Measurements from ENCODE around the gene IFT81. TPM values are rescaled to one million over a fixed set of nuclear protein-coding genes. Genes with fewer than 3 reads are reported as not detected.

IFT81 gene
- total and polyA plus RNA-seq, 2 donors (not counting 1 experiment from before 2014, with no cell fraction given), result 0.43 to 6.8 TPM

DNA sequence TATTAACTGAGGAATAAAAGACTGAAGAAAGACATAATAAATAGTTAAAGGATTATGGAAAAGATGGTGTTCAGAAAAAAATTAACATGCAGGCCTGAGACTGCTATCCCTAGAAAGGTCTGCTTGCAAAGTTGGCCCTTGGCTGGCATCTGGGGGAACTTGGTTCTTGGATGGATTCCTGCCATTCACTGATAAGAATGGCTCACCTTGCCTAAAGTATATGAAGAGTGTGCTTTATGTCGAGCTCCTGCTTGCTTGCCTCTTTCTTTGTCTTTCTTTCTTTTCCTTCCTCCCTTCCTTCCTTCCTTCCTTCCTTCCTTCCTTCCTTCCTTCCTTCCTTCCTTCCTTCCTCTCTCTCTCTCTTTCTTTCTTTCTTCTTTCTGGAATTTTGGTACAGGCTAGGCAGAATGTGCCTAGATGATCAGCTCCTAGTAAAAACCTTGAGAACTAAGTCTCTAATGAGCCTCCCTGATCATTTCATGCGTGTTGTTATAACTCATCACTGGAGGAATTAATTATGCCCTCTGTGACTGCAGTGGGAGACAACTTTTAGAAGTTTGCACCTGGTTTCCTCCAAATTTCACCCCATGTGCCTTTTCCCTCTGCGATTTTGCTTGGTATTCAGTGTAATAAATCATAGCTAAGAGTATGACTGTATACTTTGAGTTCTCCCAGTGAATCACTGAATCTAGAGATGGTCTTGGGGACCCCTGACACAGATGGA, 44.7 kb downstream of the IFT81 start:
- intact Hi-C loops (cut with micrococcal nuclease), result no loop called here
- H3K4me1 Mint-ChIP-seq, result peaks cover 14% of the 10 kb centered on the region
- no CpG with 5 or more reads among the region's 3 CpGs for WGBS (ENCODE audit: insufficient coverage)
- DNase-seq (no peak), ATAC-seq (ENCODE audit: low read depth) (no peak)
- Histone ChIP-seq H2AFZ (ENCODE audit: insufficient read depth, low read depth, low read length, poor library complexity, severe bottlenecking) (no peak overlapping the region), H3K9me3 (ENCODE audit: control extremely low read depth in 1 of 3, control insufficient read depth in 2 of 3, insufficient read depth in 1 of 3, low read length in 2 of 3) (no peaks in the 10 kb centered on the region), H3K79me2 (ENCODE audit: control insufficient read depth, insufficient read depth, low read length) (no peaks in the 10 kb centered on the region), H3K4me3 (ENCODE audit: control extremely low read depth in 1 of 5, extremely low read depth in 1 of 5, insufficient read depth in 1 of 5, low read depth in 2 of 5, low read length in 4 of 5) (no peak overlapping the region), H3K9ac (ENCODE audit: low read length) (no peak overlapping the region), H3K27me3 (replicated peaks in 1 of 4; ENCODE audit: control extremely low read depth in 1 of 4, control insufficient read depth in 3 of 4, insufficient read depth in 4 of 4, low read length in 3 of 4) (no peaks in the 10 kb centered on the region), H3K4me1 (ENCODE audit: control insufficient read depth in 2 of 2, insufficient read depth in 2 of 2, low read length in 2 of 2) (peaks cover 7% of the 10 kb centered on the region in 2 donors), H3K27ac (ENCODE audit: low read length in 2 of 2) (no peak overlapping the region), H3K4me2 (replicated peaks; ENCODE audit: low read depth, low read length, poor library complexity, severe bottlenecking) (no peak overlapping the region), H4K20me1 (ENCODE audit: control insufficient read depth, insufficient read depth, low read length, poor library complexity, severe bottlenecking) (no peaks in the 10 kb centered on the region), H3K36me3 (replicated peaks in 1 of 2; ENCODE audit: control extremely low read depth in 1 of 2, control insufficient read depth in 1 of 2, extremely low read depth in 1 of 2, insufficient read depth in 2 of 2, low read length in 1 of 2) (no peaks in the 10 kb centered on the region)
- H3K4me3 Mint-ChIP-seq, result no peak overlapping the region
- H3K27ac Mint-ChIP-seq, result no peak overlapping the region
- CTCF ChIA-PET, result no interaction called here
- no peaks in the 10 kb centered on the region for H3K9me3 Mint-ChIP-seq (ENCODE audit: insufficient read depth)
- H3K27me3 Mint-ChIP-seq, result no peaks in the 10 kb centered on the region
- POLR2A ChIA-PET, result no interaction called here
- no peak for TF ChIP-seq EZH2 (IDR thresholded peaks at IDR 0.05; ENCODE audit: borderline replicate concordance, insufficient read depth, low read depth, low read length, poor library complexity, severe bottlenecking)
- TF ChIP-seq, protein P1, sequence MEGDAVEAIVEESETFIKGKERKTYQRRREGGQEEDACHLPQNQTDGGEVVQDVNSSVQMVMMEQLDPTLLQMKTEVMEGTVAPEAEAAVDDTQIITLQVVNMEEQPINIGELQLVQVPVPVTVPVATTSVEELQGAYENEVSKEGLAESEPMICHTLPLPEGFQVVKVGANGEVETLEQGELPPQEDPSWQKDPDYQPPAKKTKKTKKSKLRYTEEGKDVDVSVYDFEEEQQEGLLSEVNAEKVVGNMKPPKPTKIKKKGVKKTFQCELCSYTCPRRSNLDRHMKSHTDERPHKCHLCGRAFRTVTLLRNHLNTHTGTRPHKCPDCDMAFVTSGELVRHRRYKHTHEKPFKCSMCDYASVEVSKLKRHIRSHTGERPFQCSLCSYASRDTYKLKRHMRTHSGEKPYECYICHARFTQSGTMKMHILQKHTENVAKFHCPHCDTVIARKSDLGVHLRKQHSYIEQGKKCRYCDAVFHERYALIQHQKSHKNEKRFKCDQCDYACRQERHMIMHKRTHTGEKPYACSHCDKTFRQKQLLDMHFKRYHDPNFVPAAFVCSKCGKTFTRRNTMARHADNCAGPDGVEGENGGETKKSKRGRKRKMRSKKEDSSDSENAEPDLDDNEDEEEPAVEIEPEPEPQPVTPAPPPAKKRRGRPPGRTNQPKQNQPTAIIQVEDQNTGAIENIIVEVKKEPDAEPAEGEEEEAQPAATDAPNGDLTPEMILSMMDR (IDR thresholded peaks at IDR 0.05), result no peak

DNA sequence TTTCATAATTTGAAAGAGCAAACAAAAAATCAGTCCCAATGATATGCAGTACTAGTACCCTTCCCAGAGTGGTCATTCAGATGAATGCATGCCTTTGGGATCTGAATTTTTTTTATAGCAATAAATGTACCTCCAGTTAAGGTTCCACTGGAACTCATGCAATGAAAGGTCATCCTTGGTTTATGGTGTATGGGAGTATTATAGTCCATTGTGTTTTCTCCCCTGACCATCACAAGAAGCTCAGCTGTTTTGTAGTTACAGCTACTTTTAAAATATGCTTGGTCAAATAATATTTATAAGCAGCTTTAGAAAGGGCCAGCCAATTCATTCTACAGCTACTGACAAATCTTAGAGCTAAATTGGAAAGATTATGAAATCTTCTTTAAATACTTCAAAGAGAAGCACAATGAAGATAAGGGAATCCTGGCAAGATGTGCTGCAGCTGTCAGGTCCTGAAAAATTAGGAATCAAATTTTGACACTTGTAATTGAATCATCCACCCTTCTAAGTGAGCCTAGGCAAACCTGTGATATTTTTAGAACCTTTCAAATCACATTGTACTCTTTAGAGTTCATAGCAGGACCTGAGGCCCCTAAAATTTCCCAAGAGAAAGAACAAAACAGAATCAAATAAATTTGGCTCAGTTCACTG, 46.5 kb downstream of the IFT81 start:
- H3K4me3 Mint-ChIP-seq, result no peak overlapping the region
- Histone ChIP-seq H3K9me3 (ENCODE audit: control extremely low read depth in 1 of 3, control insufficient read depth in 2 of 3, insufficient read depth in 1 of 3, low read length in 2 of 3) (no peaks in the 10 kb centered on the region), H3K27ac (ENCODE audit: low read length in 2 of 2) (no peak overlapping the region), H3K79me2 (ENCODE audit: control insufficient read depth, insufficient read depth, low read length) (no peaks in the 10 kb centered on the region), H3K9ac (ENCODE audit: low read length) (no peak overlapping the region), H3K27me3 (replicated peaks in 1 of 4; ENCODE audit: control extremely low read depth in 1 of 4, control insufficient read depth in 3 of 4, insufficient read depth in 4 of 4, low read length in 3 of 4) (no peaks in the 10 kb centered on the region), H3K4me1 (ENCODE audit: control insufficient read depth in 2 of 2, insufficient read depth in 2 of 2, low read length in 2 of 2) (peaks cover 3% of the 10 kb centered on the region in 2 donors), H3K4me3 (ENCODE audit: control extremely low read depth in 1 of 5, extremely low read depth in 1 of 5, insufficient read depth in 1 of 5, low read depth in 2 of 5, low read length in 4 of 5) (no peak overlapping the region), H4K20me1 (ENCODE audit: control insufficient read depth, insufficient read depth, low read length, poor library complexity, severe bottlenecking) (no peaks in the 10 kb centered on the region), H3K36me3 (replicated peaks in 1 of 2; ENCODE audit: control extremely low read depth in 1 of 2, control insufficient read depth in 1 of 2, extremely low read depth in 1 of 2, insufficient read depth in 2 of 2, low read length in 1 of 2) (no peaks in the 10 kb centered on the region), H2AFZ (ENCODE audit: insufficient read depth, low read depth, low read length, poor library complexity, severe bottlenecking) (no peak overlapping the region), H3K4me2 (replicated peaks; ENCODE audit: low read depth, low read length, poor library complexity, severe bottlenecking) (no peak overlapping the region)
- intact Hi-C loops (cut with micrococcal nuclease), result no loop called here
- no peaks in the 10 kb centered on the region for H3K9me3 Mint-ChIP-seq (ENCODE audit: insufficient read depth)
- TF ChIP-seq EZH2 (IDR thresholded peaks at IDR 0.05; ENCODE audit: borderline replicate concordance, insufficient read depth, low read depth, low read length, poor library complexity, severe bottlenecking), result no peak
- TF ChIP-seq, protein P1 (IDR thresholded peaks at IDR 0.05), result no peak
- H3K27me3 Mint-ChIP-seq, result no peaks in the 10 kb centered on the region
- CTCF ChIA-PET, result no interaction called here
- ATAC-seq (ENCODE audit: low read depth) (no peak), DNase-seq (no peak)
- H3K27ac Mint-ChIP-seq, result no peak overlapping the region
- peaks cover 6% of the 10 kb centered on the region for H3K4me1 Mint-ChIP-seq
- POLR2A ChIA-PET, result no interaction called here

Data from B cell (primary cell).